COLO829 (cell line): ENCODE measurements around the gene PRORP.
"Not testable (repeated sequence)": the region's sequence is repeated elsewhere in the genome, so short reads cannot be mapped to it uniquely, and the experiment has no call there.

Experiments
- DNase-seq: peaks from one replicate; pipeline ENCODE4 v3.0.0; 2012; ENCODE audit warnings: low spot score

PRORP gene

DNA sequence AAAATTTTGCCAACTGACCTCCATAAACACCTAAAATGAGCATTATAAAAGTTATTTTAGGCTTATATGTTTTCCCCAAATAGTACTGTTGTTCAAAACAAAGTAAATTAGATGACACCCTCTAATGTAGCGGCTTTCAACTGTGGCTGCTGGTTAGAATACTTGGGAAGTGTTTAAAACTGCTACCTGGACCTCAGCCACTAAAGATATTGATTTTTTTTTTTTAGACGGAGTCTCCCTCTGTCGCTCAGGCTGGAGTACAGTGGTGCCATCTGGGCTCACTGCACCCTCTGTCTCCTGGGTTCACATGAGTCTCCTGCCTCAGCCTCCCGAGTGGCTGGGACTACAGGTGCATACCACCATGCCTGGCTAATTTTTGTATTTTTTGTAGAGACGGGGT lies 16.2 kb downstream of the PRORP start:
- no peak for DNase-seq

GRCh38 chr14:35140718-35141581 lies 18.6 kb downstream of the PRORP start:
- DNase-seq: peak; percentile 35

DNA sequence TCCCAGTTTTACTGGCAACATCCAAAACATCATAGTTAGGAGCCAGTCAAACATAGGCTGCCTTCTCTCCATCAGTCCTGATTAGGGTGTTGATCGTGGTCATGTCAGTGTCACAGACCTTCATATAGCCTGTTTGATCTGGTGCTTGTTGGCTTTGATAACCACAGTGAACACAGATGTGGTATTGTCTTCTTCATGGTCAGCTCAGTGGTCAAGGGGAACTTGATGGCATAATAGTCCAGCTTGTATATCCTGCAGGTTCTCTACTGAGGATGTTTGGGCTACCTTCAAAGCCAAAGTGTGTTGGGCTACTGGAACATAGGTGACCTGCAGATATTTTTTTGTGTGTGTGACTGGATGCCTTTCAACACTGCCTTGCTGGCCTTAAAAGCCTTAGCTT lies 21.7 kb downstream of the PRORP start:
- DNase-seq: no peak

DNA sequence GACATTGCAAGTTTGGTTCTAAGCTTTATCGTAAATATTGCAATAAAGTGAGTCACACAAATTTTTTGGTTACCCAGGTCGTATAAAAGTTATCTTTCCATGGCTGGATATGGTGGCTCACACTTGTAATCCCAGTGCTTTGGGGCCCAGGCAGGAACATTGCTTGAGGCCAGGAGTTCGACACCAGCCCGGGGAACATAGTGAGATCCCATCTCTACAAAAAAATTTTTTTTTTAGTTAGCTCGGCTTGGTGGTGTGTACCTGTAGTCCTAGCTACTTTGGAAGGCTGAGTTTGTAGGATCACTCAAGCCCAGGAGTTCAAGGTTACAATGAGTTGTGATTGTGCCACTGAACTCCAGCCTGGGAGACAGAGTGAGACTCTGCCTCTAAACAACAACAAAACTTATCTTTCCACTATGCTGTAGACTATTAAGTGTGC lies 24.4 kb downstream of the PRORP start:
- DNase-seq: no peak

DNA sequence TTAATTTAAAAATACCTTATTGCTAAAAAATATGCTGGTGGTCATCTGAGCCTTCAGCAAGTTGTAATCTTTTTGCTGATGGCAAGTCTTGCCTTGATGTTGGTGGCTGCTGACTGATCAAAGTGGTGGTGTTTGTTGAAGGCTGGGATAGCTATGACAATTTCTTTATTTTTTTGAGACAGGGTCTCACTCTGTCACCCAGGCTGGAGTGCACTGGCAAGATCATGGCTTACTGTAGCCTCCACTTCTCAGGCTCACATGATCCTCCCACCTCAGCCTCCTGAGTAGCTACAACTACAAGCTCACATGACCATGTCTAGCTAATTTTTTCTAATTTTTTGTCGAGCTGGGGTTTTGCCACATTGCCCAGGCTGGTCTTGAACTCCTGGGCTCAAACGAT lies 24.8 kb downstream of the PRORP start:
- DNase-seq: no peak

DNA sequence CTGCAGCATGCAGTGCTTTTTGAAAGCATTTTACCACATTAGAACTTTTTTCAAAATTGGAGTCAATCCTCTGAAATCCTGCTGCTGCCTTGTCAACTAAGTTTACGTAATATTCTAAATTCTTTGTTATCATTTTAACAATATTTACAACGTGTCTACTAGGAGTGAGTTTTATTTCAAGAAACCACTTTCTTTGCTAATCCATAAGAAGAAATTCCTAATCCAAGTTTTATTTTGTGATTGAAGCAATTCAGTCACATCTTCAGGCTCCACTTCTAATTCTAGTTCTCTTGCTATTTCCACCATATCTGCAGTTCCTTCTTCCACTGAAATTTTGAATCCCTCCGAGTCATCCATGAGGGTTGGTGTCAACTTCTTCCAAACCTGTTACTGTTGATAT lies 25.4 kb downstream of the PRORP start:
- DNase-seq: no peak

DNA sequence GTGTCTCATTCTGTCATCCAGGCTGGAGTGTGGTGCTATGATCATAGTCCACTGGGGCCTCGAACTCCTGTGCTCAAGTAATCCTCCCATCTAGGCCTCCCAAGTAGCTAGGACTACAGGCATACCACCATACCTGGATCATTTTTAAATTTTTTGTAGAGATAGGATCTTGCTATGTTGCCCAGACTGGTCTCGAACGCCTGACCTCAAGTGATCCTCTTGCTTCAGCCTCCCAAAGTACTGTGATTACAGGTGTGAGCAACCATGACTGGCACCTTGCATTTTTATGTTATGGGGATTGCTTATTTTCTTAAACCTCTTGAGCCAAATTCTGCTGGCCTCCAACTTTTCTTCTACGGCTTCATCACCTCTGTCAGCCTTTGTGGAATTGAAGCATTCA lies 26.9 kb downstream of the PRORP start:
- DNase-seq: no peak

DNA sequence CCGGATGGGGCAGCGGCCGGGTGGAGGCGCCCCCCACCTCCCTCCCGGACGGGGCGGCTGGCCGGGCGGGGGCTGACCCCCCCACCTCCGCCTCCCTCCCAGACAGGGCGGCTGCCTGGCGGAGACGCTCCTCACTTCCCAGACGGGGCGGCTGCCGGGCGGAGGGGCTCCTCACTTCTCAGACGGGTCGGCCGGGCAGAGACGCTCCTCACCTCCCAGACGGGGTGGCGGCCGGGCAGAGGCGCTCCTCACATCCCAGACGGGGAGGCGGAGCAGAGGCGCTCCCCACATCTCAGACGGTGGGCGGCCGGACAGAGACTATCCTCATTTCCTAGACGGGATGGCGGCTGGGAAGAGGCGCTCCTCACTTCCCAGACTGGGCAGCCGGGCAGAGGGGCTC lies 30.2 kb downstream of the PRORP start:
- not testable (repeated sequence) for DNase-seq

DNA sequence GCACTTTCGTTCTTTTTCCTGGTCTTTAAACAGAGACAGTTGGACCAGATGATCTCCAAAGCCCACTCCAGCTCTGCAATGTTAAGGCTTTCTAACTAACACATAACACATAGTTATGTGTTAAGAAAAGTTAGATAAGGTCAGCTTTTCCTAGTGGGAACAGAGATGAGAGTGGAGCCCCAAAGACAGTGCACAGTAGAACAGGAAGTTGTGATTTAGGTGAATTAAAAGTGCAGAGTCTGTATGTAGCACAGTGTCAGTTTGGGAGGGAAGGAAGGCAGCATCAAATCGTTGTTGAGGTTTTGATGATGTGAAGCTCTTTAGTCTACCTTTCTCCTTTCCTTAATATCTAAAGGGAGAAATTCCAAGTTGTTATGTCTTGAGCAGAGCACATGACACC lies 31.7 kb downstream of the PRORP start:
- no peak for DNase-seq

- peak; percentile 26 for DNase-seq
Observed at GRCh38 chr14:35155962-35156361, 33.6 kb downstream of the PRORP start.

GRCh38 chr14:35158491-35158890 lies 36.1 kb downstream of the PRORP start:
- DNase-seq: no peak

DNA sequence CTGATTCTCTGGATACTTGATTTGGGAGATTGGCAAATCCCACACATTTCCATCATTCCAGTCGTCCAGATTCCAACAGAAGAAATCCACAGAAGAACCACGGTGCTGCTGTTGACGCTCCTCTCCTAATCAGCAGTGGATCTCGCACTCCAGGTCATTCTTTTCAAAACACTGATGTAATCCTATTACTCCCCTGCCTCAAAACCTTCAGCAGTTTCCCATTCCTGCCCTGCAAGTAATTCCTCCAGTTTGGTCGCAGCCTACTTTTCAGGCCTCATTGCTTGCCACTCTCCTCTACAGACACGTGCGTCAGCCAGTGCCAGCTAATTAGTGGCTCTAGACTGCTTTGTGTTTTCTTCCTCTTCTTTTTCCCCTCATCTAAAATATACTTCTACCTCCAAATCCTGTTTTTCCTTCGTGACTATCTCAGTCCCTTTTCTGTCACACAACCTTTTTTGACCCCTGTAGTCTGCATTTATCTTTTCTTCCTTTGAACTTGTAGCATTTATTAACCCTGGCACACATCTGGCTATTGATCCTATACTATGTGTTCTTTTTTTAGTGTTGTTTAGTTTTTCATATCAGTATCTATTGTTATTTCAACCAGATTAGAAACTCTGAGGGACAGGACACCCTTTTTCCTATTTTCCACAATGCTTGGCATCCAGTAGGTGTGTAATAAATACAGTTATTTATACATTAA lies 36.8 kb downstream of the PRORP start:
- DNase-seq: no peak

DNA sequence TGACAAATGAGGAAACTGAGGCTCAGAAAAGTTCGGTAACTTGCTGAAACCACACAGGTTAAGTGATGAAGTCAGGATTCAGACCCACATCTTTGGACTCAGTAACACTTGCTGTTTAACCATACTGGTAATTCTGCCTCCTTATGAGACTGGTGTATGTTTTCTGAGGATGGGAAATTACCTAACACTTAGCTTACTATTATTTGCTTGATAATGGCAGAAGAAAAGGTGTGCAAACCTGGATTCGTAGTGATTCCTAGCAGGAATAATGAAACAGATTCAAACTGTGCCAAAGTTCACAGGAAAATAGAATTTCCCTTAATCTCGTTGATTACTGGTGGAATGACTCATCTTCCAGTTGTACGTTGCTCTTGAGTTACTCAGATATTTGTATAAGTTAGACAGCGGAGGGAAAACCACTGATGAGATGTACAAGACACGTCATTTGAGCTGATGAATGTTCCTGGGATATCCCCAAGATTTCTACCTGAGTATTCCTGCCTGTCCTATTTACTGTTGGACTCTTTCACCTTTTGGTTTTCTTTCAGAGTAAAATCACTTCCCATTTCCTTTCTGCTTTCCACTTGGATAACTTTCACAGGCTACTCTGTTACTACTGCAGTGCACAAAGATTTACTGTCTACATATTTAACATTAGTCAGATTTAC lies 37.5 kb downstream of the PRORP start:
- peak; percentile 65 for DNase-seq

GRCh38 chr14:35161231-35161630 lies 38.9 kb downstream of the PRORP start:
- DNase-seq: no peak

- DNase-seq: no peak
Observed at GRCh38 chr14:35163384-35163783, 41.0 kb downstream of the PRORP start.

DNA sequence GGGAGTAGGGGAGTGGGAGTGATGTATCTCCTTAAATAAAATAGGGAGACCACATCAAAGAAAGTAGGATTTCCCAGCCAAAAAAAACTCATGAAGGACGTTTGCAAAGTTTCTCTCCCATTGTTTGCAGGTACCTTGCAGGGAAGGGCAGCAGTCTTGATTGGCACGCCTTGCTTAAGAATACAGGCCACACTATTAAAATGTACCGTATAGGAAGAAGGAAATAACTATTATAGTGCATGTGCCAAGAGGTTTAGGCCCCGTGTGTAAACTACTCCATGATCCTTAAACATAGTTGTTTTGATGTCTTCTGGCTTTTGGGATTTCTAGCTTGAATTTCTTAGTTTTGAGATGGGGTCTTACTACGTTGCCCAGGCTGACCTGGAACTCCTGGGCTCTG lies 42.5 kb downstream of the PRORP start:
- no peak for DNase-seq

DNA sequence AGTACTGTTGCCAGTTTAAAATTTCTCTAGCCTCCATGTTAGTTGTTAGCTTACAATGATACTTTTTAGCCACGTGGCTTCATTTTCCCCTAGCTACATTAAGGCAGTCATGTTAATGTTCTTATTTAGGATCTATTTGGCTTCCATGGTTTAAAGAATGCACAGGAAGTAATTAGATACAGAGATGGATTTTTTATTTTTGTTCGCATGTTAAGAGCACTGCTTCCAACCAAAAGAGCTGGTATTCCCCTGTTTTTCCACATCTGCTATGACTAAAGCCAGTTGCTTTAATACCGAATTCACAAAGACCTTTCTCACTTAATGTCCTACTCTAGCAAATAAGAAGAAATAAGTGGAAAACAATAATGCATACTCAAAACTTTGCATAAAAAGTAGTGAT lies 45.1 kb downstream of the PRORP start:
- DNase-seq: no peak
